Loucy (cell line): ENCODE data around the gene KCNA5.

Experiments used
- H2AFZ ChIP-seq: fragments of 200-600 bp; sonication (generic); 2 replicates; pipeline ENCODE4 v1.6.0; 2016; ENCODE audit warnings: antibody characterized with exemption, mild to moderate bottlenecking, low read length, moderate library complexity
- H3F3A ChIP-seq: fragments of 200-600 bp; 2 replicates; pipeline ENCODE4 v1.6.0; 2016; ENCODE audit warnings: antibody characterized with exemption, low read depth, mild to moderate bottlenecking
- H3K27me3 ChIP-seq: fragments of 200-600 bp; sonication (generic); 2 replicates; pipeline ENCODE4 v1.6.1; 2014; ENCODE audit warnings: low read length, mild to moderate bottlenecking; ENCODE audit not compliant: insufficient read depth, poor library complexity, severe bottlenecking
- H3K36me3 ChIP-seq: fragments of 200-600 bp; sonication (generic); 2 replicates; pipeline ENCODE4 v1.6.1; 2016; ENCODE audit warnings: low read length; ENCODE audit not compliant: insufficient read depth
- H3K4me1 ChIP-seq: fragments of 200-600 bp; sonication (generic); 2 replicates; pipeline ENCODE4 v1.5.1; 2014; ENCODE audit warnings: low read length, mild to moderate bottlenecking; ENCODE audit not compliant: insufficient read depth, poor library complexity, severe bottlenecking
- H3K4me2 ChIP-seq: fragments of 200-600 bp; sonication (generic); 2 replicates; pipeline ENCODE4 v1.6.0; 2014; ENCODE audit warnings: antibody characterized with exemption, low read length, low read depth, mild to moderate bottlenecking; ENCODE audit not compliant: poor library complexity, severe bottlenecking
- H3K4me3 ChIP-seq: fragments of 200-600 bp; sonication (generic); 2 replicates; pipeline ENCODE4 v1.5.1; 2014; ENCODE audit warnings: low read length, mild to moderate bottlenecking, mixed read lengths; ENCODE audit not compliant: poor library complexity, severe bottlenecking
- H3K79me2 ChIP-seq: fragments of 200-600 bp; sonication (generic); 2 replicates; pipeline ENCODE4 v1.6.1; 2014; ENCODE audit warnings: low read length; ENCODE audit not compliant: insufficient read depth
- H3K9ac ChIP-seq: fragments of 200-600 bp; sonication (generic); 2 replicates; pipeline ENCODE4 v1.6.0; 2014; ENCODE audit warnings: mild to moderate bottlenecking, low read depth, low read length, moderate library complexity; ENCODE audit not compliant: poor library complexity, severe bottlenecking
- H3K9me2 ChIP-seq: fragments of 200-600 bp; sonication (generic); replicated peaks from 2 replicates; pipeline ENCODE4 v1.6.1; 2016; ENCODE audit warnings: low read depth, low read length, mixed read lengths
- H3K9me3 ChIP-seq: fragments of 200-600 bp; sonication (generic); 2 replicates; pipeline ENCODE4 v1.6.1; 2014; ENCODE audit warnings: mild to moderate bottlenecking, antibody characterized with exemption, low read length, low read depth; ENCODE audit not compliant: insufficient read depth
- H4K20me1 ChIP-seq: fragments of 200-600 bp; sonication (generic); 2 replicates; pipeline ENCODE4 v1.6.0; 2014; ENCODE audit warnings: antibody characterized with exemption, low read length, mild to moderate bottlenecking; ENCODE audit not compliant: insufficient read depth, poor library complexity, severe bottlenecking
- CTCF ChIP-seq: fragments of 200-600 bp; sonication (generic); conservative IDR thresholded peaks from 2 replicates; pipeline ENCODE4 v1.5.1; 2014; ENCODE audit warnings: mild to moderate bottlenecking, antibody characterized with exemption, low read length
- EZH2phosphoT487 ChIP-seq: fragments of 200-600 bp; IDR thresholded peaks from 2 replicates; pipeline ENCODE4 v1.6.1; 2018; ENCODE audit warnings: antibody characterized with exemption, mild to moderate bottlenecking, moderate library complexity, borderline replicate concordance

The KCNA5 gene

GRCh38 chr12:5063149-5063548, 19.5 kb downstream of the KCNA5 start:
- Histone ChIP-seq H3F3A (no peaks in the 10 kb centered on the region), H3K4me3 (no peak overlapping the region), H3K4me2 (no peak overlapping the region), H4K20me1 (no peaks in the 10 kb centered on the region), H3K9ac (no peak overlapping the region), H3K27me3 (no peaks in the 10 kb centered on the region), H3K79me2 (no peaks in the 10 kb centered on the region), H3K4me1 (no peaks in the 10 kb centered on the region), H3K9me2 (no peaks in the 10 kb centered on the region), H3K36me3 (no peaks in the 10 kb centered on the region), H2AFZ (no peak overlapping the region), H3K9me3 (no peaks in the 10 kb centered on the region)
- TF ChIP-seq CTCF (no peak), EZH2phosphoT487 (no peak)

- H3K4me1 ChIP-seq, result no peaks in the 10 kb centered on the region
- no peak for TF ChIP-seq CTCF
- TF ChIP-seq EZH2phosphoT487, result no peak
- no peak overlapping the region for H3K4me2 ChIP-seq
- no peak overlapping the region for H2AFZ ChIP-seq
- no peaks in the 10 kb centered on the region for H3K9me2 ChIP-seq
- H3K9me3 ChIP-seq, result no peaks in the 10 kb centered on the region
- H3K27me3 ChIP-seq, result no peaks in the 10 kb centered on the region
- H4K20me1 ChIP-seq, result no peaks in the 10 kb centered on the region
- no peaks in the 10 kb centered on the region for H3K79me2 ChIP-seq
- H3K9ac ChIP-seq, result no peak overlapping the region
- H3K4me3 ChIP-seq, result no peak overlapping the region
- H3F3A ChIP-seq, result no peaks in the 10 kb centered on the region
- no peaks in the 10 kb centered on the region for H3K36me3 ChIP-seq
These were observed 21.3 kb downstream of the KCNA5 start for GRCh38 chr12:5064913-5065490.

- no peak overlapping the region for H3K4me2 ChIP-seq
- no peaks in the 10 kb centered on the region for H3K79me2 ChIP-seq
- H3K4me1 ChIP-seq, result no peaks in the 10 kb centered on the region
- no peak overlapping the region for H3K9ac ChIP-seq
- no peaks in the 10 kb centered on the region for H3K36me3 ChIP-seq
- no peaks in the 10 kb centered on the region for H3K9me2 ChIP-seq
- no peak overlapping the region for H3K4me3 ChIP-seq
- no peaks in the 10 kb centered on the region for H4K20me1 ChIP-seq
- H3K9me3 ChIP-seq, result no peaks in the 10 kb centered on the region
- no peaks in the 10 kb centered on the region for H3F3A ChIP-seq
- TF ChIP-seq EZH2phosphoT487 (no peak), CTCF (no peak)
- H3K27me3 ChIP-seq, result no peaks in the 10 kb centered on the region
- H2AFZ ChIP-seq, result no peak overlapping the region
These were observed 22.6 kb downstream of the KCNA5 start for GRCh38 chr12:5066251-5066650.
